Endothelial cell (in vitro differentiated cells): ENCODE results near the gene SHROOM3. TPM values are rescaled to one million over a fixed set of nuclear protein-coding genes. Genes with fewer than 3 reads are reported as not detected.

ENCODE experiments used
- DNase-seq: peaks from one replicate; pipeline ENCODE4 v3.0.0; 2021; ENCODE audit warnings: low spot score
- H3K27ac Mint-ChIP-seq: one replicate; pipeline ENCODE4 v1.8.0; 2021; ENCODE audit warnings: mixed read lengths, inconsistent platforms; ENCODE audit not compliant: unreplicated experiment
- H3K27me3 Mint-ChIP-seq: one replicate; pipeline ENCODE4 v1.8.0; 2021; ENCODE audit warnings: mild to moderate bottlenecking, moderate library complexity, mixed read lengths, inconsistent platforms; ENCODE audit not compliant: unreplicated experiment
- H3K36me3 Mint-ChIP-seq: one replicate; pipeline ENCODE4 v1.8.0; 2021; ENCODE audit warnings: mild to moderate bottlenecking, low read depth, mixed read lengths, inconsistent platforms; ENCODE audit not compliant: unreplicated experiment
- H3K4me1 Mint-ChIP-seq: one replicate; pipeline ENCODE4 v1.8.0; 2021; ENCODE audit warnings: mild to moderate bottlenecking, mixed read lengths, inconsistent platforms; ENCODE audit not compliant: unreplicated experiment
- H3K4me3 Mint-ChIP-seq: one replicate; pipeline ENCODE4 v1.8.0; 2021; ENCODE audit warnings: mild to moderate bottlenecking, mixed read lengths, inconsistent platforms; ENCODE audit not compliant: unreplicated experiment
- H3K9me3 Mint-ChIP-seq: one replicate; pipeline ENCODE4 v1.8.0; 2021; ENCODE audit warnings: mixed read lengths, inconsistent platforms; ENCODE audit not compliant: unreplicated experiment
- total RNA-seq: library from RNA; stranded (reverse); fragmentation: NEBNext Ultra II Directional; extraction: Animal tissue kit (Norgen Biotek cat#: 25700); gene quantifications from one replicate; pipeline ENCODE4 v1.2.1, GENCODE V29; 2021; ENCODE audit not compliant: unreplicated experiment
- TF ChIP-seq, protein P1 (sequence below): fragments of 200-600 bp; sonication (generic); IDR thresholded peaks from one replicate; pipeline ENCODE4 v1.5.0; 2021; ENCODE audit warnings: antibody characterized with exemption; ENCODE audit not compliant: unreplicated experiment

Gene SHROOM3
- total RNA-seq, 1 donor from 2014 or later, result 7.9 TPM

DNA sequence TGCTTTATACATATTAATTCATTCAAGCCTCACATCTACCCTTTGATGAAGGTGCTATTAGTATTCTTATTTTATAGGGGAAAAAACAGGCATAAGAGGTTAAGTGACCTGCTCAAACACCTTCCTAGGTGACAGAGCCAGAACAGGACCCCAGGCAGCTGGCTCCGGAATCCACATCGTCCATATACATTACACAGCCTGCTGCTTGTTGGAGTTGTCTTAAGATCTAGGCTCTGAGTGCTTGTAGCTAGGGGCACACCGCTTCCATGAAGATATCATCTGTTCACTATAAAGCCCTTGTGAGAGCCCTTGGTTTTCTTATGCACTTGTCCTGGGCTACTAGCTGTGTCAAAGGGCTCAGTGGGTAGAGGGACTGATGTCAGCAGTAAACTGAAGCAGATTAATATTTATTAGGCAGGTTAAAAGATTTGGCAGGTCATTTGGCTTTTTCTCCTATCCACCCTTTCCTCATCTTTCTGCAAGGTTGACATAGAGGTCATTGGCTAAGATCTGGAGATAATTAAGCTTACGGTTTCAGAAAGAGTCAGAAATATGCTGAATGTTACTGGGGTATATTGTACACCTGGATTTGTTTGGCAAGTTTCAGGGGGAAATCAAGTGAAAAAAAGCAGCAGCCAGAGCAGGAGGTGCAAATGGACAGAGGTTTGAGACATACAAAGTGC is 267.6 kb downstream of the SHROOM3 start:
- H3K36me3 Mint-ChIP-seq, result peaks cover 4% of the 10 kb centered on the region
- no peaks in the 10 kb centered on the region for H3K9me3 Mint-ChIP-seq
- no peak overlapping the region for H3K27ac Mint-ChIP-seq
- H3K4me3 Mint-ChIP-seq, result no peak overlapping the region
- no peak for DNase-seq
- TF ChIP-seq, protein P1, sequence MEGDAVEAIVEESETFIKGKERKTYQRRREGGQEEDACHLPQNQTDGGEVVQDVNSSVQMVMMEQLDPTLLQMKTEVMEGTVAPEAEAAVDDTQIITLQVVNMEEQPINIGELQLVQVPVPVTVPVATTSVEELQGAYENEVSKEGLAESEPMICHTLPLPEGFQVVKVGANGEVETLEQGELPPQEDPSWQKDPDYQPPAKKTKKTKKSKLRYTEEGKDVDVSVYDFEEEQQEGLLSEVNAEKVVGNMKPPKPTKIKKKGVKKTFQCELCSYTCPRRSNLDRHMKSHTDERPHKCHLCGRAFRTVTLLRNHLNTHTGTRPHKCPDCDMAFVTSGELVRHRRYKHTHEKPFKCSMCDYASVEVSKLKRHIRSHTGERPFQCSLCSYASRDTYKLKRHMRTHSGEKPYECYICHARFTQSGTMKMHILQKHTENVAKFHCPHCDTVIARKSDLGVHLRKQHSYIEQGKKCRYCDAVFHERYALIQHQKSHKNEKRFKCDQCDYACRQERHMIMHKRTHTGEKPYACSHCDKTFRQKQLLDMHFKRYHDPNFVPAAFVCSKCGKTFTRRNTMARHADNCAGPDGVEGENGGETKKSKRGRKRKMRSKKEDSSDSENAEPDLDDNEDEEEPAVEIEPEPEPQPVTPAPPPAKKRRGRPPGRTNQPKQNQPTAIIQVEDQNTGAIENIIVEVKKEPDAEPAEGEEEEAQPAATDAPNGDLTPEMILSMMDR, result no peak
- peaks cover 53% of the 10 kb centered on the region for H3K4me1 Mint-ChIP-seq
- peaks cover 2% of the 10 kb centered on the region for H3K27me3 Mint-ChIP-seq

DNA sequence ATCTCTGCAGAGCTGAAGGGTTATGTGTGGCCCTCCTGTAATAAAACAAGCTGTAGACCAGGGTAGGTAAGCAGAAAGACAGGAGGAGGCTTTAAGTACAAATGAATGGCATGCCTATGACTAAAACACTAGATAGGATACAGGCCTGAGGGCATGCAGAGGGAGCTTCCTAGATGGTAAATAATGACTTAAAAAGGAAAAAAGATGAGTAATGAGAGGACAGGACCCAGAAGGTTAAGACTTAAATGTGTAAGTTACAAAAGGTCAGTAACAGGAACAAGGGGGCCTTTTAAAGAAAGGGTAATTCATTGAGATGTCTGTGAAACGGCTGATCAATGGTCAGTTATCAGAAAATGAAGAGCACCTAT is 268.1 kb downstream of the SHROOM3 start:
- Mint-ChIP-seq H3K4me3 (no peak overlapping the region), H3K4me1 (peaks cover 52% of the 10 kb centered on the region), H3K27me3 (peaks cover 2% of the 10 kb centered on the region)

DNA sequence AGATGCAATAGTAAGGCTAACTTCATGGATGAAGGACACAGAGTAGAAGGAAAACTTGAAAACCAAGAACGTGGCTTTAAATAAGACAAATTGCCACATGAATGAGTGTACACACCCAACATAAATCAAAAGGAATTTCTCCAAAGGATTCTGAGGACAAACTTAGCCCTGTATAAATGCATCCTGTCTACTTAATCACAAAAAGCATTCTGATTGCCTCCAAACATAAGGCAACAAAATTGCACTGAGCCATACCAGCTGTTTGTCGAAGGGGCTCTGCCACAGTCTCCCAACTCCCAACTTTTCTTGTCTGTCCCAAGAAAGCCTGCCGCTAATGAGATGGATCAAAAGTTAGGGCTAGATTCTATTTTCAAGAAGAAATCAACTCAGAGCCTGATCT is 268.6 kb downstream of the SHROOM3 start:
- TF ChIP-seq, protein P1, result no peak
- H3K27ac Mint-ChIP-seq, result peak overlapping the region; percentile 87
- peaks cover 57% of the 10 kb centered on the region for H3K4me1 Mint-ChIP-seq
- H3K27me3 Mint-ChIP-seq, result peaks cover 2% of the 10 kb centered on the region
- DNase-seq, result no peak
- H3K9me3 Mint-ChIP-seq, result no peaks in the 10 kb centered on the region
- H3K36me3 Mint-ChIP-seq, result peaks cover 4% of the 10 kb centered on the region
- H3K4me3 Mint-ChIP-seq, result no peak overlapping the region

More for the DNA sequence above, 268.1 kb downstream of the SHROOM3 start:
- no peaks in the 10 kb centered on the region for H3K9me3 Mint-ChIP-seq
- TF ChIP-seq, protein P1, result no peak
- DNase-seq, result no peak
- H3K27ac Mint-ChIP-seq, result peak overlapping the region; percentile 87
- H3K36me3 Mint-ChIP-seq, result peaks cover 4% of the 10 kb centered on the region

DNA sequence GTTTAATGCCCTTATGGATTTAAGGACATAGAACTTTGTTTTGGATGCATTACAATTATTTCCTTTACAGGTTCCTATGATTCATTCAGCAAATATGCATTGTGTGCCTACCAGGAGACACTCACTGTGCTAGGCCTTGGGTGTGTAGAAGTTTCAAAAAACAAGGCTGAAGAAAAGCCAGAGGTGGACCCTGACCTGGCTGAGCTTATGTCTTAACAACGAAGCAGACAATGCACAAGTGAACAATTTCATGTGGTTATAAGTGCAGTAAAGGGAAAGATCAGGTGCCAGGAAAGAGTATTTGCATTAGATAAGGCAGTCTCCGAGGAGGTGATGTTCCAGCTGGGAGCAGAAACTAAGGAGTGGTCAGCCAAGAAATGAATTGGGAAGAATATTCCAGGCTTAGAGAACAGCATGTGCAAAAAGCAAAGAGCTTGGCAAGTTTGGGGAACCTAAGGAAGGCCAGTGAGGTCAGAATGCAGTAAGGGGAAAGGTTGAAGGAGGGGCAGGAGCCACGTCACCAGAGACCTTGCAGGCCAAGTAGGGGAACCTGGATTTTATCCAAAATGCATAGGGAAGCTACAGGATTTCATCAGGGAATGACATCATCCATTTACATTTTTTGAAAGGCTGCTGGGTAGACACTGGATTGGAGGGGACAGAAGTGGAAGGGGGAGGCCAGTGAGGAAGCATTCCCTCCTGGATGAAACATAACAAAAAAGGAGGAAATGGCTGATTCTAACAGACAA is 269.3 kb downstream of the SHROOM3 start:
- H3K27ac Mint-ChIP-seq, result peak overlapping the region; percentile 87
- H3K36me3 Mint-ChIP-seq, result peaks cover 4% of the 10 kb centered on the region
- H3K9me3 Mint-ChIP-seq, result no peaks in the 10 kb centered on the region
- H3K4me3 Mint-ChIP-seq, result peak overlapping the region; percentile 21
- peaks cover 63% of the 10 kb centered on the region for H3K4me1 Mint-ChIP-seq
- TF ChIP-seq, protein P1, result no peak
- no peak for DNase-seq
- H3K27me3 Mint-ChIP-seq, result peaks cover 2% of the 10 kb centered on the region

DNA sequence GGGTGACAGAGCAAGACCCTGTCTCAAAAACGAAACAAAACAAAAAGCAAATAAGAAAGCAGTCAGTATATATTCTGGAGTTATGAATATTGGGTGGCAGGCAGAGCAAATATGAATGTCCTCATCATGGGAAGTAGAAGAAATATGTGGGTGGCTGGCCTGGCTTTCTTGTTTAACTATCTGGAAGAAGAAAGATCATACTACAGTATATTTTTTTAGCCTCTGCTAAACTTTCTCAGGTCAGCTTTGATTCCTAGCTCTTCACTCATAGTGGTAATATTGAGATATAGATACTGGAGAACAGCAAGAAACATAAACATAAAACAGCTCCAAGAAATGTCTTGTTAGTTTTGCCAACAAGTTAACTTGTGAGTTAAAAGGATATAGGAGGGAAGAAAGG is 270.4 kb downstream of the SHROOM3 start:
- TF ChIP-seq, protein P1, result no peak
- H3K9me3 Mint-ChIP-seq, result no peaks in the 10 kb centered on the region

More for the DNA sequence above, 270.4 kb downstream of the SHROOM3 start:
- Mint-ChIP-seq H3K4me1 (peaks cover 61% of the 10 kb centered on the region), H3K27ac (peak overlapping the region; percentile 87), H3K36me3 (peaks cover 4% of the 10 kb centered on the region), H3K27me3 (peaks cover 2% of the 10 kb centered on the region), H3K4me3 (no peak overlapping the region)
- no peak for DNase-seq
